ENCODE results near the gene JPH3.

Gene JPH3

DNA sequence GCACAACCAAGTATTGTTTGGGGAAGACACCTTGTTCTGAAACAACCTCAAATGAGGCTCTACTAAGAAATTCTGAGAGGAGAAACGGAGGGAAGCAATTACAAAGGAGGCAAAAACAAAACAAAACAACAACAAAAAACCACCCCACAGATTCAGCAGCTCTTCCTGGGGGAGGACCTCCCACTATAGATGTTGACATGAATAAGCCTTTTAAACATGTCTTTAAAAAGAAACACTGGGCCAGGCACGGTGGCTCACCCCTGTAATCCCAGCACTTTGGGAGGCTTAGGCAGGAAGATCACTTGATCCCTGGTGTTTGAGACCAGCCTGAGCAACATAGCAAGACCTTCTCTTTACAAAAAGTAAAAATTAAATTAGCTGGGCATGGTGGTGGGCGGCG lies 22.6 kb upstream of the JPH3 start:
- H3K4me3 ChIP-seq (ENCODE audit: low read depth, low read length): no peak overlapping the region
- TF ChIP-seq, protein P1, sequence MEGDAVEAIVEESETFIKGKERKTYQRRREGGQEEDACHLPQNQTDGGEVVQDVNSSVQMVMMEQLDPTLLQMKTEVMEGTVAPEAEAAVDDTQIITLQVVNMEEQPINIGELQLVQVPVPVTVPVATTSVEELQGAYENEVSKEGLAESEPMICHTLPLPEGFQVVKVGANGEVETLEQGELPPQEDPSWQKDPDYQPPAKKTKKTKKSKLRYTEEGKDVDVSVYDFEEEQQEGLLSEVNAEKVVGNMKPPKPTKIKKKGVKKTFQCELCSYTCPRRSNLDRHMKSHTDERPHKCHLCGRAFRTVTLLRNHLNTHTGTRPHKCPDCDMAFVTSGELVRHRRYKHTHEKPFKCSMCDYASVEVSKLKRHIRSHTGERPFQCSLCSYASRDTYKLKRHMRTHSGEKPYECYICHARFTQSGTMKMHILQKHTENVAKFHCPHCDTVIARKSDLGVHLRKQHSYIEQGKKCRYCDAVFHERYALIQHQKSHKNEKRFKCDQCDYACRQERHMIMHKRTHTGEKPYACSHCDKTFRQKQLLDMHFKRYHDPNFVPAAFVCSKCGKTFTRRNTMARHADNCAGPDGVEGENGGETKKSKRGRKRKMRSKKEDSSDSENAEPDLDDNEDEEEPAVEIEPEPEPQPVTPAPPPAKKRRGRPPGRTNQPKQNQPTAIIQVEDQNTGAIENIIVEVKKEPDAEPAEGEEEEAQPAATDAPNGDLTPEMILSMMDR (IDR thresholded peaks at IDR 0.05; ENCODE audit: low read depth, low read length, missing control alignments): no peak
- H3K27ac ChIP-seq: no peak overlapping the region
- DNase-seq: no peak
- no peaks in the 10 kb centered on the region for H3K36me3 ChIP-seq (replicated peaks)
- in situ Hi-C loops (cut with HindIII; ENCODE audit: low pct_ligation_motif_present, low sequenced_read_pairs): no loop called here
- H3K27me3 ChIP-seq (replicated peaks): no peaks in the 10 kb centered on the region

DNA sequence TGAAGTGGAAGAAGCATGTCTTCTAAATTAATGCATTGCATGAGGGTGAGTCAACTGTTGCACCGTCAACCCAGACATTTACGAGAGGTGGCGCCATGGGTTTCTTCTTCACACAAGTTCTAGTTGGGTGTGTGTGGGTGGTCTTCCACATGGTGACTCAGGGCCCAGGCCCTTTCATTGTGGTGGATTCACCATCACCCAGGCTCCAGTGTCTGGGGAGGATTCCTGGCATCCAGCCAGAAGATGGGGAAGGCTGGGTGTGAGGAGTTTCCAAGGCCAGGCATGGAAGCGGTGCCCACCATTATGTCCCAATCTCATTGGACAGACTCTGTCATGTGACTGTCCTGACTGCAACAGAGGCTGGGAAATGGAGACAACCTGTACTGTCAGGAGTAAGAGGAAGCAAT lies 21.4 kb upstream of the JPH3 start:
- peak; percentile 78 for DNase-seq
- H3K36me3 ChIP-seq (replicated peaks): no peaks in the 10 kb centered on the region
- H3K27me3 ChIP-seq (replicated peaks): no peaks in the 10 kb centered on the region
- TF ChIP-seq, protein P1 (IDR thresholded peaks at IDR 0.05; ENCODE audit: low read depth, low read length, missing control alignments): peak; percentile 17
- peak overlapping the region; percentile 97 for H3K27ac ChIP-seq
- no peak overlapping the region for H3K4me3 ChIP-seq (ENCODE audit: low read depth, low read length)
- in situ Hi-C loops (cut with HindIII; ENCODE audit: low pct_ligation_motif_present, low sequenced_read_pairs): no loop called here

DNA sequence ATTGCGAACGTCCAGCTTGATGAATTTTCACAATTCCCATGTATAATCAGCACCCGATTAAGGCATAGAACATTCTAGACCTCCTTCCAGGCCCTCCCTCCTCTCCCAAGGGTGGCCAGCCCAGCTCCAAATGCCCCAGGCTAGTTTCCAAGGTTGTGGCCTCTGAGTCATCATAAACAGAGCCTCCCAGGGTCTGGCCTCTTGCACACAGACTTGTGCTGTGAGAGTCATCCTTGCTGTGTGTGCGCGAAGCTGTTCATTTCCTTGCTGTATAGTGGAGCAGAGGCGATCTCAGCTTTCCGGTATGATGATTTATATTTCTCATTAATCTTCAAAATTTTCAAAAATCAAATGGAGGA lies 20.5 kb upstream of the JPH3 start:
- in situ Hi-C loops (cut with HindIII; ENCODE audit: low pct_ligation_motif_present, low sequenced_read_pairs): no loop called here
- TF ChIP-seq, protein P1 (IDR thresholded peaks at IDR 0.05; ENCODE audit: low read depth, low read length, missing control alignments): no peak
- no peak overlapping the region for H3K4me3 ChIP-seq (ENCODE audit: low read depth, low read length)
- H3K36me3 ChIP-seq (replicated peaks): no peaks in the 10 kb centered on the region
- peak overlapping the region; percentile 97 for H3K27ac ChIP-seq
- H3K27me3 ChIP-seq (replicated peaks): no peaks in the 10 kb centered on the region
- DNase-seq: peak; percentile 98

DNA sequence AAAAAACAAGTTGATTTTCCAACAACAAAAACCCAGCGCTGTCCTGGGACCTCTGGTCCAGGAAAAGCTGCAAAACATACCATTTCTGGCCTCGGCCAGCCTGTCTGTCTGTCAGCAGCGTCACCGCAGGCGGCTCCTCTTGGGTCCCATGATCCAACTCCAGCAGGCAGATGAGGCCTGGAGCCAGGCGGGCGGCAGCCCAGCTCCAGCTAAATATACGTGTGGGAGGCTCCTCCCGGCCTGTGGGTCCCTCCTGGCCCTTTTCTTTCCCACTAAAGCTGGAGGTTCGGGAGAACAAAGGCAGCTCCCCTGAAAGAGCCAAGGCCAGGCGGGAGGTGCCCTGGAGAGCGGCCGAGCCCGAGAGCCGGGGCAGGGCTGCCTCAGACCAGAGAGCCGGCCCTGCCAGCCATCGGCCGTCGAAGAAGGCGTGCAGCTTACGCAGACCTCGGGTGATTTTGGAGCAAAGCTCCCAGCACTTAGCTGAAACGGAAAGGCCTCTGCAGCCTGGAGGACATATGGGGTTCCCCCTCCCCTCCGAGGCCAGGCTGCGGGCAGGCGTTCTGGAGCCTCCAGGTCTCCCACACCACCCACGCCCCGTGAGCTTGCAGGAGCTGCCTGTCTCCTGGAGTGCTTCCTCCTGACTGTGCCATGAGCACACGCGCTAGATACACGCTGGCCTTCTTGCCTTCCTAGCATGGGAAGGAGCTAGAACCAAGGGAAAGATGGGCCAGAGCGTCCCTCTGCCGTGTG lies 19.9 kb upstream of the JPH3 start:
- H3K27me3 ChIP-seq (replicated peaks): no peaks in the 10 kb centered on the region
- no peaks in the 10 kb centered on the region for H3K36me3 ChIP-seq (replicated peaks)
- DNase-seq: peak; percentile 78
- peak overlapping the region; percentile 9 for H3K4me3 ChIP-seq (ENCODE audit: low read depth, low read length)
- TF ChIP-seq, protein P1 (IDR thresholded peaks at IDR 0.05; ENCODE audit: low read depth, low read length, missing control alignments): no peak
- in situ Hi-C loops (cut with HindIII; ENCODE audit: low pct_ligation_motif_present, low sequenced_read_pairs): no loop called here
- peak overlapping the region; percentile 97 for H3K27ac ChIP-seq

DNA sequence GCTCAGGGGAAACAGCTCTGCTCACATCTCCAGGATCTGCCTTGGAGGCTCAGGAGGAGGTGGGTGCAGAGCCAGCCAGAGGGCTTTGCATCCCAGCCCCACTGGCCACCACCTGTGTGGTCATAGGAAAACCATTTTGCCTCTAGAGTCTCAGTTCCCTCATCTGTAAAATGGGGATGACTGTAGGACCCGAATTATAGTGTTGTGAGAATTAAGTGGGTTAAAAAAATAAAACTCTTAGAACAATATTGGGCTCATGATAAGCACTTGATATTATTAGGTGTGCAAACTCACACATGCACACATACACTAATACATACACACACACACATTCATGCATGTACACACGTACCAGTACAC lies 19.4 kb upstream of the JPH3 start:
- in situ Hi-C loops (cut with HindIII; ENCODE audit: low pct_ligation_motif_present, low sequenced_read_pairs): no loop called here
- TF ChIP-seq, protein P1 (IDR thresholded peaks at IDR 0.05; ENCODE audit: low read depth, low read length, missing control alignments): no peak
- Histone ChIP-seq H3K4me3 (ENCODE audit: low read depth, low read length) (no peak overlapping the region), H3K27me3 (replicated peaks) (no peaks in the 10 kb centered on the region), H3K27ac (peak overlapping the region; percentile 97), H3K36me3 (replicated peaks) (no peaks in the 10 kb centered on the region)
- no peak for DNase-seq

All from brain microvascular endothelial cell (primary cell).